SK-N-SH treated with all-trans-retinoic acid at 6 μM for 48 hours (cell line): ENCODE data around the gene CMIP.

Source experiments
- ARNTL ChIP-seq: fragments of 450-650 bp; formaldehyde crosslinking; IDR thresholded peaks from 2 replicates; pipeline ENCODE4 v1.5.0; 2020; ENCODE audit warnings: low read depth, mild to moderate bottlenecking, moderate library complexity, borderline replicate concordance
- BACH2 ChIP-seq: fragments of 250-450 bp; sonication (Bioruptor Pico); IDR thresholded peaks from 2 replicates; pipeline ENCODE4 v1.9.0; 2021; ENCODE audit warnings: mild to moderate bottlenecking, borderline replicate concordance
- RARB ChIP-seq: fragments of 250-450 bp; sonication (Bioruptor Pico); IDR thresholded peaks from 2 replicates; pipeline ENCODE4 v1.8.0; 2021; ENCODE audit warnings: mild to moderate bottlenecking, moderate library complexity
- ZFP30 ChIP-seq: fragments of 450-650 bp; formaldehyde crosslinking; IDR thresholded peaks from 2 replicates; pipeline ENCODE4 v1.5.0; 2022; ENCODE audit warnings: mild to moderate bottlenecking, moderate library complexity
- TF ChIP-seq, protein P1 (sequence below): fragments of 250-450 bp; sonication (Bioruptor Pico); IDR thresholded peaks from 2 replicates; pipeline ENCODE4 v1.5.1; 2020; ENCODE audit warnings: low read depth, mild to moderate bottlenecking, moderate library complexity
- TF ChIP-seq, protein P2 (sequence below): fragments of 250-450 bp; sonication (Bioruptor Pico); IDR thresholded peaks from 2 replicates; pipeline ENCODE4 v1.8.0; 2020; ENCODE audit warnings: mild to moderate bottlenecking, moderate library complexity, borderline replicate concordance

DNA sequence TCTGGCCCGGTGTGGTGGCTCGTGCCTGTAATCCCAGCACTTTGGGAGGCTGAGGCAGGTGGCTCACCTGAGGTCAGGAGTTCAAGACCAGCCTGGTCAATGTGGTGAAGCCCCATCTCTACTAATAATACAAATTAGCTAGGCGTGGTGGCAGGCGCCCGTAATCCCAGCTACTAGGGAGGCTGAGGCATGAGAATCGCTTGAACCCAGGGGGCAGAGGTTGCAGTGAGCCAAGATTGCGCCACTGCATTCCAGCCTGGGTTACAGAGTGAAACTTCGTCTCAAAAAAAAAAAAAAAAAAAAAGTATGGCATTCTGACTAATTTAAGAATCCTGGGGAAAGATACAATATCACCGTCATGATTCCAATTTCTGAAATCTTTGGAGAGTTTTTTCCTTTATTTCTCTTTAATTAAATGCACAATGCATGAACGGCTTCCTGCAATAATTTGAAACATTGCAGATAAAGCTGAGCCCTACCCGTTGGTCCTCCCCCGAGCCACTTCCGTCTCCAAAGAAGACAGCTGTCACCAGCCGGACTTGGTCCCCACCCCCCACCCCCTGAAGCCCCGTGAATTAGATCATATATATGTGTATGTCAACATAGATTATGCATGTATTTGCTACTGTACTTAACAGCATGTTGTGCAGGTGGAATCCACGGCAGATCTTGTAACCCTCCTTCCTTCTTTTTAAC lies 191.8 kb downstream of the CMIP start:
- TF ChIP-seq RARB (CRISPR knock-in tag) (no peak), BACH2 (no peak), ZFP30 (no peak), ARNTL (CRISPR knock-in tag) (no peak)
- TF ChIP-seq, protein P1, sequence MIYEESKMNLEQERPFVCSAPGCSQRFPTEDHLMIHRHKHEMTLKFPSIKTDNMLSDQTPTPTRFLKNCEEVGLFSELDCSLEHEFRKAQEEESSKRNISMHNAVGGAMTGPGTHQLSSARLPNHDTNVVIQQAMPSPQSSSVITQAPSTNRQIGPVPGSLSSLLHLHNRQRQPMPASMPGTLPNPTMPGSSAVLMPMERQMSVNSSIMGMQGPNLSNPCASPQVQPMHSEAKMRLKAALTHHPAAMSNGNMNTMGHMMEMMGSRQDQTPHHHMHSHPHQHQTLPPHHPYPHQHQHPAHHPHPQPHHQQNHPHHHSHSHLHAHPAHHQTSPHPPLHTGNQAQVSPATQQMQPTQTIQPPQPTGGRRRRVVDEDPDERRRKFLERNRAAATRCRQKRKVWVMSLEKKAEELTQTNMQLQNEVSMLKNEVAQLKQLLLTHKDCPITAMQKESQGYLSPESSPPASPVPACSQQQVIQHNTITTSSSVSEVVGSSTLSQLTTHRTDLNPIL (CRISPR knock-in tag): no peak
- TF ChIP-seq, protein P2, sequence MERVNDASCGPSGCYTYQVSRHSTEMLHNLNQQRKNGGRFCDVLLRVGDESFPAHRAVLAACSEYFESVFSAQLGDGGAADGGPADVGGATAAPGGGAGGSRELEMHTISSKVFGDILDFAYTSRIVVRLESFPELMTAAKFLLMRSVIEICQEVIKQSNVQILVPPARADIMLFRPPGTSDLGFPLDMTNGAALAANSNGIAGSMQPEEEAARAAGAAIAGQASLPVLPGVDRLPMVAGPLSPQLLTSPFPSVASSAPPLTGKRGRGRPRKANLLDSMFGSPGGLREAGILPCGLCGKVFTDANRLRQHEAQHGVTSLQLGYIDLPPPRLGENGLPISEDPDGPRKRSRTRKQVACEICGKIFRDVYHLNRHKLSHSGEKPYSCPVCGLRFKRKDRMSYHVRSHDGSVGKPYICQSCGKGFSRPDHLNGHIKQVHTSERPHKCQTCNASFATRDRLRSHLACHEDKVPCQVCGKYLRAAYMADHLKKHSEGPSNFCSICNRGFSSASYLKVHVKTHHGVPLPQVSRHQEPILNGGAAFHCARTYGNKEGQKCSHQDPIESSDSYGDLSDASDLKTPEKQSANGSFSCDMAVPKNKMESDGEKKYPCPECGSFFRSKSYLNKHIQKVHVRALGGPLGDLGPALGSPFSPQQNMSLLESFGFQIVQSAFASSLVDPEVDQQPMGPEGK (CRISPR knock-in tag): no peak
